HCT116 (cell line): Measurements from ENCODE around the gene DOCK1. TPM values are rescaled to one million over a fixed set of nuclear protein-coding genes. Genes with fewer than 3 reads are reported as not detected.

Experiments used
- ATAC-seq: fragments of 200-7000 bp; cut with Tn5 transposase; 2 replicates; pipeline ENCODE4 v1.9.1; 2020; ENCODE audit warnings: mild to moderate bottlenecking, moderate library complexity
- BruUV-seq: library from RNA; stranded (reverse); fragments of 400-500 nt; replicated peaks from 2 replicates; lab custom pipeline; 2021; lab: Mats Ljungman, UMichigan
- CTCF ChIA-PET: fragments of 300-600 bp; sonication (Branson Sonifier 250); formaldehyde crosslinking; loops from one replicate; lab custom pipeline; 2021; ENCODE audit warnings: antibody characterized with exemption; lab: Charles Lee
- POLR2A ChIA-PET: fragments of 300-600, 350-600 bp; sonication (Branson Sonifier 250); formaldehyde crosslinking; loops from one replicate; lab custom pipeline; 2021; ENCODE audit warnings: antibody characterized with exemption; lab: Charles Lee
- RAD21 ChIA-PET, 2 experiments: fragments of 300-600 bp; sonication (Branson Sonifier 250); formaldehyde crosslinking; loops; one replicate each; lab custom pipeline; 2023; ENCODE audit warnings: low total read pairs in 2 of 2; ENCODE audit not compliant: uncharacterized antibody in 2 of 2, unreplicated experiment in 2 of 2, low non-redundant PET in 1 of 2; lab: Charles Lee
- DNase-seq: peaks from one replicate; pipeline ENCODE4 v3.0.0-alpha.2; 2010; ENCODE audit warnings: low read depth, low spot score
- H2AFZ ChIP-seq: fragments of 200-600 bp; shearing (Covaris generic), sonication (generic); 2 replicates; pipeline ENCODE4 v1.6.1; 2017; ENCODE audit warnings: low read depth, mixed run types, mixed read lengths, antibody characterized with exemption, low read length; ENCODE audit not compliant: poor library complexity, severe bottlenecking
- H3K27ac ChIP-seq: 2 replicates; pipeline ENCODE4 v1.5.1; 2012; ENCODE audit warnings: low read depth, low read length
- H3K27me3 ChIP-seq: fragments of 200-600 bp; sonication (generic); 2 replicates; pipeline ENCODE4 v1.6.1; 2016; ENCODE audit warnings: mixed run types, low read length, mixed read lengths; ENCODE audit not compliant: insufficient read depth
- H3K36me3 ChIP-seq, 2 experiments: fragments of 200-500 bp in 1 of 2; fragments of 200-600 bp in 1 of 2; sonication (Bioruptor generic) in 1 of 2; sonication (generic) in 1 of 2; 2 replicates each; pipeline versions ENCODE4 v1.5.1 to v1.6.1; 2014 to 2016; ENCODE audit warnings: low read length in 2 of 2, inconsistent platforms in 1 of 2, mixed read lengths in 1 of 2, mixed run types in 1 of 2; ENCODE audit not compliant: insufficient read depth in 2 of 2, control insufficient read depth in 1 of 2
- H3K4me1 ChIP-seq, 2 experiments: fragments of 200-600 bp in 1 of 2; sonication (generic) in 1 of 2; 2 replicates each; pipeline versions ENCODE4 v1.5.1 to v1.6.1; 2012 to 2017; ENCODE audit warnings: low read length in 2 of 2, inconsistent platforms in 1 of 2, mild to moderate bottlenecking in 1 of 2, mixed read lengths in 1 of 2, mixed run types in 1 of 2, moderate library complexity in 1 of 2; ENCODE audit not compliant: insufficient read depth in 2 of 2, control insufficient read depth in 1 of 2
- H3K4me2 ChIP-seq: fragments of 200-600 bp; sonication (generic); 2 replicates; pipeline ENCODE4 v1.6.1; 2017; ENCODE audit warnings: mixed run types, low read length, mixed read lengths
- H3K4me3 ChIP-seq, 2 experiments: fragments of 200-600 bp in 1 of 2; sonication (generic) in 1 of 2; replicated peaks in 1 of 2; 2 replicates each; pipeline ENCODE4 v1.5.1; 2011 to 2016; ENCODE audit warnings: low read length in 2 of 2, control low read depth in 1 of 2, low read depth in 1 of 2, mild to moderate bottlenecking in 1 of 2, mixed read lengths in 1 of 2, mixed run types in 1 of 2
- H3K79me2 ChIP-seq: fragments of 200-600 bp; sonication (generic); 2 replicates; pipeline ENCODE4 v1.6.1; 2017; ENCODE audit warnings: mild to moderate bottlenecking, mixed run types, low read length, moderate library complexity, mixed read lengths; ENCODE audit not compliant: insufficient read depth
- H3K9ac ChIP-seq: fragments of 200-600 bp; sonication (generic); 2 replicates; pipeline ENCODE4 v1.6.1; 2016; ENCODE audit warnings: low read length, mixed read lengths
- H3K9me2 ChIP-seq: fragments of 200-600 bp; sonication (generic), shearing (Covaris generic); 2 replicates; pipeline ENCODE4 v1.6.1; 2017; ENCODE audit warnings: mixed run types, mild to moderate bottlenecking, moderate library complexity; ENCODE audit not compliant: insufficient read depth
- H3K9me3 ChIP-seq, 2 experiments: fragments of 200-500 bp in 1 of 2; fragments of 200-600 bp in 1 of 2; sonication (Bioruptor generic) in 1 of 2; sonication (generic) in 1 of 2; 2 replicates each; pipeline ENCODE4 v1.6.1; 2014 to 2017; ENCODE audit warnings: low read length in 2 of 2, mixed read lengths in 2 of 2, inconsistent platforms in 1 of 2, low read depth in 1 of 2, mild to moderate bottlenecking in 1 of 2, mixed run types in 1 of 2, moderate library complexity in 1 of 2; ENCODE audit not compliant: control insufficient read depth in 1 of 2, insufficient read depth in 1 of 2
- H4K20me1 ChIP-seq: fragments of 200-600 bp; sonication (generic), shearing (Covaris generic); 2 replicates; pipeline ENCODE4 v1.6.1; 2017; ENCODE audit warnings: mixed run types, mild to moderate bottlenecking, moderate library complexity; ENCODE audit not compliant: insufficient read depth
- CEBPB ChIP-seq: IDR thresholded peaks from 2 replicates; pipeline ENCODE4 v1.6.1; 2012; ENCODE audit warnings: low read depth
- EGR1 ChIP-seq: IDR thresholded peaks from 2 replicates; pipeline ENCODE4 v1.6.1; 2012; ENCODE audit warnings: low read depth
- EZH2 ChIP-seq: fragments of 200-600 bp; sonication (generic); IDR thresholded peaks from 2 replicates; pipeline ENCODE4 v1.6.1; 2017; ENCODE audit warnings: antibody characterized with exemption, mixed run types
- JUND ChIP-seq: IDR thresholded peaks from 2 replicates; pipeline ENCODE4 v1.6.1; 2012
- POLR2A ChIP-seq: IDR thresholded peaks from 2 replicates; pipeline ENCODE4 v1.7.0; 2011; ENCODE audit warnings: borderline replicate concordance; ENCODE audit not compliant: insufficient read depth, insufficient read length; ENCODE audit errors: extremely low read depth
- RAD21 ChIP-seq: IDR thresholded peaks from 2 replicates; pipeline ENCODE4 v1.6.1; 2012; ENCODE audit warnings: low read depth, mild to moderate bottlenecking
- SP1 ChIP-seq: IDR thresholded peaks from 2 replicates; pipeline ENCODE4 v1.6.1; 2012; ENCODE audit warnings: low read depth
- intact Hi-C: fragments of 100-400 bp; cut with micrococcal nuclease; formaldehyde crosslinking; loops from 2 replicates; pipeline ENCODE4 v1.10.0; 2022
- total RNA-seq: library from RNA; stranded (reverse); gene quantifications from one replicate; pipeline ENCODE4 v1.2.1, GENCODE V29; 2021; ENCODE audit not compliant: unreplicated experiment
- TF ChIP-seq, protein P1 (sequence below), 3 experiments: fragments of 200-600 bp in 1 of 3; sonication (generic) in 1 of 3; IDR thresholded peaks in 2 of 3; conservative IDR thresholded peaks in 1 of 3; 2 replicates each; pipeline ENCODE4 v1.5.1; 2012 to 2017; ENCODE audit warnings: low read depth in 2 of 3, low read length in 2 of 3, antibody characterized with exemption in 1 of 3, borderline replicate concordance in 1 of 3, control low read depth in 1 of 3, mild to moderate bottlenecking in 1 of 3, mixed read lengths in 1 of 3, mixed run types in 1 of 3, moderate library complexity in 1 of 3; ENCODE audit not compliant: insufficient read depth in 1 of 3
- TF ChIP-seq, protein P2 (sequence below): IDR thresholded peaks from 2 replicates; pipeline ENCODE4 v1.6.1; 2011; ENCODE audit warnings: mild to moderate bottlenecking, low read length, moderate library complexity; ENCODE audit not compliant: insufficient replicate concordance; ENCODE audit errors: extremely low read depth
- TF ChIP-seq, protein P3 (sequence below): IDR thresholded peaks from 2 replicates; pipeline ENCODE4 v1.6.1; 2012
- TF ChIP-seq, protein P4 (sequence below): IDR thresholded peaks from 2 replicates; pipeline ENCODE4 v1.6.1; 2012; ENCODE audit warnings: low read depth

The DOCK1 gene
- total RNA-seq, 1 experiment from 2014 or later, result 46.5 TPM

DNA sequence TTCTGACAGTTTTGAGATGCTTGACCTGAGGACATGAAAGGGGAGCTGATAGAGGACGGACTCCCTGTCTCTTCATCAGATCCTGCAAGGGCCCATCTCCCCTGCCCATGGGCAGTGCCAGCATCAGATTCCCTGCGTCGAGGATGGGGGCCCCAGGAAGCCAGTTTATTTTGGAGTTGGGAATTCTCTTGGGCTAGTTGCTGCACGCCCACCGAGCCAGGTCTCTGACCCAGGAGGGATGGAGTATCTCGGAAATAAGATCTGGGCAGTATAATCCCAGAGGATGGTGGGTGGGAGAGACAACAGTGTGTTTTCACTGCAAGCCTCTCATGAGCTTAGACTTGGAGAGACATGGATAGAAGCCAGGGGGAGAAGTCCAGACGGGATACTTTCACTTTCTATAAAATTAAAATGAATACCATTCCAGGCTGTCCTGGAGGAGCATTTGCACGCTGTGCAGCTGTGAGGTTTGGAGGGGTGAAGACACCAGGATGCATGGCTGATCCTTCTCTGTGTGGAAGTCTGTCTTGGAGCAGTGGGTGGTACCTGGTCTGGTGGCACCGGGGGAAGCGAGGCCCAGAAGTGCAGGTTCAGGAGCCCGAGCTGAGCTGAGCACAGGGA is 25.8 kb downstream of the DOCK1 start:
- DNase-seq, result no peak
- CTCF ChIA-PET, result no interaction called here
- no TSS peak for BruUV-seq

More for the DNA sequence above, 25.8 kb downstream of the DOCK1 start:
- TF ChIP-seq CEBPB, result no peak
- TF ChIP-seq, protein P1, sequence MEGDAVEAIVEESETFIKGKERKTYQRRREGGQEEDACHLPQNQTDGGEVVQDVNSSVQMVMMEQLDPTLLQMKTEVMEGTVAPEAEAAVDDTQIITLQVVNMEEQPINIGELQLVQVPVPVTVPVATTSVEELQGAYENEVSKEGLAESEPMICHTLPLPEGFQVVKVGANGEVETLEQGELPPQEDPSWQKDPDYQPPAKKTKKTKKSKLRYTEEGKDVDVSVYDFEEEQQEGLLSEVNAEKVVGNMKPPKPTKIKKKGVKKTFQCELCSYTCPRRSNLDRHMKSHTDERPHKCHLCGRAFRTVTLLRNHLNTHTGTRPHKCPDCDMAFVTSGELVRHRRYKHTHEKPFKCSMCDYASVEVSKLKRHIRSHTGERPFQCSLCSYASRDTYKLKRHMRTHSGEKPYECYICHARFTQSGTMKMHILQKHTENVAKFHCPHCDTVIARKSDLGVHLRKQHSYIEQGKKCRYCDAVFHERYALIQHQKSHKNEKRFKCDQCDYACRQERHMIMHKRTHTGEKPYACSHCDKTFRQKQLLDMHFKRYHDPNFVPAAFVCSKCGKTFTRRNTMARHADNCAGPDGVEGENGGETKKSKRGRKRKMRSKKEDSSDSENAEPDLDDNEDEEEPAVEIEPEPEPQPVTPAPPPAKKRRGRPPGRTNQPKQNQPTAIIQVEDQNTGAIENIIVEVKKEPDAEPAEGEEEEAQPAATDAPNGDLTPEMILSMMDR (IDR thresholded peaks at IDR 0.05 in 2 of 3, conservative IDR thresholded peaks at IDR 0.05 in 1 of 3; ENCODE audit: borderline replicate concordance in 1 of 3, insufficient read depth in 1 of 3, low read depth in 2 of 3, low read length in 2 of 3), result no peak
- TF ChIP-seq EGR1, result no peak
- TF ChIP-seq EZH2, result no peak
- TF ChIP-seq, protein P2, sequence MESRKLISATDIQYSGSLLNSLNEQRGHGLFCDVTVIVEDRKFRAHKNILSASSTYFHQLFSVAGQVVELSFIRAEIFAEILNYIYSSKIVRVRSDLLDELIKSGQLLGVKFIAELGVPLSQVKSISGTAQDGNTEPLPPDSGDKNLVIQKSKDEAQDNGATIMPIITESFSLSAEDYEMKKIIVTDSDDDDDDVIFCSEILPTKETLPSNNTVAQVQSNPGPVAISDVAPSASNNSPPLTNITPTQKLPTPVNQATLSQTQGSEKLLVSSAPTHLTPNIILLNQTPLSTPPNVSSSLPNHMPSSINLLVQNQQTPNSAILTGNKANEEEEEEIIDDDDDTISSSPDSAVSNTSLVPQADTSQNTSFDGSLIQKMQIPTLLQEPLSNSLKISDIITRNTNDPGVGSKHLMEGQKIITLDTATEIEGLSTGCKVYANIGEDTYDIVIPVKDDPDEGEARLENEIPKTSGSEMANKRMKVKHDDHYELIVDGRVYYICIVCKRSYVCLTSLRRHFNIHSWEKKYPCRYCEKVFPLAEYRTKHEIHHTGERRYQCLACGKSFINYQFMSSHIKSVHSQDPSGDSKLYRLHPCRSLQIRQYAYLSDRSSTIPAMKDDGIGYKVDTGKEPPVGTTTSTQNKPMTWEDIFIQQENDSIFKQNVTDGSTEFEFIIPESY, result no peak
- no peak for TF ChIP-seq JUND
- TF ChIP-seq POLR2A, result no peak
- TF ChIP-seq, protein P3, sequence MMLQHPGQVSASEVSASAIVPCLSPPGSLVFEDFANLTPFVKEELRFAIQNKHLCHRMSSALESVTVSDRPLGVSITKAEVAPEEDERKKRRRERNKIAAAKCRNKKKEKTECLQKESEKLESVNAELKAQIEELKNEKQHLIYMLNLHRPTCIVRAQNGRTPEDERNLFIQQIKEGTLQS, result no peak
- TF ChIP-seq, protein P4, sequence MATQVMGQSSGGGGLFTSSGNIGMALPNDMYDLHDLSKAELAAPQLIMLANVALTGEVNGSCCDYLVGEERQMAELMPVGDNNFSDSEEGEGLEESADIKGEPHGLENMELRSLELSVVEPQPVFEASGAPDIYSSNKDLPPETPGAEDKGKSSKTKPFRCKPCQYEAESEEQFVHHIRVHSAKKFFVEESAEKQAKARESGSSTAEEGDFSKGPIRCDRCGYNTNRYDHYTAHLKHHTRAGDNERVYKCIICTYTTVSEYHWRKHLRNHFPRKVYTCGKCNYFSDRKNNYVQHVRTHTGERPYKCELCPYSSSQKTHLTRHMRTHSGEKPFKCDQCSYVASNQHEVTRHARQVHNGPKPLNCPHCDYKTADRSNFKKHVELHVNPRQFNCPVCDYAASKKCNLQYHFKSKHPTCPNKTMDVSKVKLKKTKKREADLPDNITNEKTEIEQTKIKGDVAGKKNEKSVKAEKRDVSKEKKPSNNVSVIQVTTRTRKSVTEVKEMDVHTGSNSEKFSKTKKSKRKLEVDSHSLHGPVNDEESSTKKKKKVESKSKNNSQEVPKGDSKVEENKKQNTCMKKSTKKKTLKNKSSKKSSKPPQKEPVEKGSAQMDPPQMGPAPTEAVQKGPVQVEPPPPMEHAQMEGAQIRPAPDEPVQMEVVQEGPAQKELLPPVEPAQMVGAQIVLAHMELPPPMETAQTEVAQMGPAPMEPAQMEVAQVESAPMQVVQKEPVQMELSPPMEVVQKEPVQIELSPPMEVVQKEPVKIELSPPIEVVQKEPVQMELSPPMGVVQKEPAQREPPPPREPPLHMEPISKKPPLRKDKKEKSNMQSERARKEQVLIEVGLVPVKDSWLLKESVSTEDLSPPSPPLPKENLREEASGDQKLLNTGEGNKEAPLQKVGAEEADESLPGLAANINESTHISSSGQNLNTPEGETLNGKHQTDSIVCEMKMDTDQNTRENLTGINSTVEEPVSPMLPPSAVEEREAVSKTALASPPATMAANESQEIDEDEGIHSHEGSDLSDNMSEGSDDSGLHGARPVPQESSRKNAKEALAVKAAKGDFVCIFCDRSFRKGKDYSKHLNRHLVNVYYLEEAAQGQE, result no peak
- TF ChIP-seq SP1, result no peak
- no peak for TF ChIP-seq RAD21
- no peak overlapping the region for H2AFZ ChIP-seq
- no peaks in the 10 kb centered on the region; a peak in 1 of 4 replicates for H3K36me3 ChIP-seq
- no peak overlapping the region for H3K9ac ChIP-seq
- ATAC-seq, result no peak
- H3K4me3 ChIP-seq, result no peak overlapping the region
- H3K4me2 ChIP-seq, result no peak overlapping the region
- ChIA-PET POLR2A (no interaction called here), RAD21 (no interaction called here)
- peaks cover 64% of the 10 kb centered on the region for H3K79me2 ChIP-seq
- no peaks in the 10 kb centered on the region for H3K27me3 ChIP-seq
- no peak overlapping the region for H3K27ac ChIP-seq
- H3K9me2 ChIP-seq, result no peaks in the 10 kb centered on the region
- no peaks in the 10 kb centered on the region for H3K4me1 ChIP-seq
- intact Hi-C loops, result no loop called here
- H4K20me1 ChIP-seq, result peaks cover 6% of the 10 kb centered on the region; the same call in 1 of the 2 replicates
- no peaks in the 10 kb centered on the region for H3K9me3 ChIP-seq
